K562 (cell line): ENCODE results near the gene CLTB. TPM values are rescaled to one million over a fixed set of nuclear protein-coding genes. Genes with fewer than 3 reads are reported as not detected.

ENCODE experiments used
- ATAC-seq: fragments of 200-7000 bp; cut with Tn5 transposase; 3 replicates; pipeline ENCODE4 v1.9.1; 2020; ENCODE audit warnings: moderate library complexity
- BruUV-seq: library from RNA; stranded (reverse); fragments of 400-500 nt; replicated peaks from 2 replicates; lab custom pipeline; 2021; lab: Mats Ljungman, UMichigan
- CTCF ChIA-PET: fragments of 300-600 bp; formaldehyde crosslinking; extraction: SDS; loops from one replicate; lab custom pipeline; 2021; ENCODE audit warnings: low intra/inter-chr PET ratio; lab: Yijun Ruan, JAX
- POLR2A ChIA-PET: fragments of 300-600, 350-650 bp; sonication (Branson Sonifier 250); formaldehyde crosslinking; extraction: SDS; loops from one replicate; lab custom pipeline; 2021; ENCODE audit warnings: antibody characterized with exemption, inconsistent platforms; lab: Yijun Ruan, JAX
- DNase-seq, 4 experiments: peaks; one replicate each; pipeline versions ENCODE4 v3.0.0 to v3.0.0-alpha.2; 2011 to 2018; ENCODE audit warnings: low spot score in 3 of 4, mixed read lengths in 3 of 4; ENCODE audit errors: extremely low read depth in 1 of 4
- FAIRE-seq: peaks from 2 replicates; lab custom pipeline; 2011; peaks lifted over from hg19 to GRCh38; lab: Jason Lieb, UNC
- H2AFZ ChIP-seq: 2 replicates; pipeline ENCODE4 v1.6.0; 2011; ENCODE audit warnings: low read depth, low read length, control low read depth, inconsistent platforms
- H3K27ac ChIP-seq: fragments of 200-600 bp; 3 replicates; pipeline ENCODE4 v1.8.0; 2011; ENCODE audit warnings: low read depth, mild to moderate bottlenecking, control low read depth, inconsistent platforms, low read length, moderate library complexity, mixed read lengths; ENCODE audit errors: extremely low read depth
- H3K27me3 ChIP-seq, 2 experiments: fragments of 300-600 bp in 1 of 2; 2 replicates in 1 of 2; 3 replicates in 1 of 2; pipeline versions ENCODE4 v1.6.0 to v1.8.0; 2011; ENCODE audit warnings: inconsistent platforms in 2 of 2, low read length in 2 of 2, mild to moderate bottlenecking in 1 of 2, mixed read lengths in 1 of 2, moderate library complexity in 1 of 2; ENCODE audit not compliant: control insufficient read depth in 2 of 2, insufficient read depth in 2 of 2
- H3K36me3 ChIP-seq: fragments of 300-600 bp; 3 replicates; pipeline ENCODE4 v1.8.0; 2011; ENCODE audit warnings: mild to moderate bottlenecking, low read length, inconsistent platforms; ENCODE audit not compliant: control insufficient read depth, insufficient read depth
- H3K4me1 ChIP-seq, 2 experiments: fragments of 200-600 bp in 1 of 2; replicated peaks in 1 of 2; 2 replicates in 1 of 2; 3 replicates in 1 of 2; pipeline versions ENCODE4 v1.5.1 to v1.8.0; 2011; ENCODE audit warnings: inconsistent platforms in 2 of 2, low read length in 2 of 2, mild to moderate bottlenecking in 1 of 2, mixed read lengths in 1 of 2, moderate library complexity in 1 of 2; ENCODE audit not compliant: control insufficient read depth in 2 of 2, insufficient read depth in 2 of 2
- H3K4me2 ChIP-seq: 2 replicates; pipeline ENCODE4 v1.6.1; 2011; ENCODE audit warnings: low read length, control low read depth, inconsistent platforms, mixed read lengths; ENCODE audit not compliant: insufficient read depth
- H3K4me3 ChIP-seq: fragments of 200-600 bp; sonication (generic), shearing (Covaris generic); 2 replicates; pipeline ENCODE4 v1.5.1; 2016; ENCODE audit warnings: control low read depth, inconsistent platforms
- H3K79me2 ChIP-seq: fragments of 200-600 bp; 3 replicates; pipeline ENCODE4 v1.8.0; 2011; ENCODE audit warnings: low read length, inconsistent platforms; ENCODE audit not compliant: control insufficient read depth, insufficient read depth
- H3K9ac ChIP-seq, 2 experiments: 2 replicates each; pipeline versions ENCODE4 v1.6.0 to v1.6.1; 2011; ENCODE audit warnings: low read depth in 2 of 2, low read length in 2 of 2, control low read depth in 1 of 2, inconsistent platforms in 1 of 2, mild to moderate bottlenecking in 1 of 2, mixed read lengths in 1 of 2; ENCODE audit not compliant: insufficient read depth in 1 of 2
- H3K9me1 ChIP-seq: one replicate; pipeline ENCODE4 v1.6.0; 2011; ENCODE audit warnings: inconsistent platforms, mild to moderate bottlenecking, low read length, moderate library complexity; ENCODE audit not compliant: control insufficient read depth, insufficient read depth
- H3K9me3 ChIP-seq: replicated peaks from 2 replicates; pipeline ENCODE4 v1.5.1; 2011; ENCODE audit warnings: low read depth, low read length, inconsistent platforms; ENCODE audit not compliant: control insufficient read depth, insufficient read depth
- H4K20me1 ChIP-seq: replicated peaks from 2 replicates; pipeline ENCODE4 v1.6.1; 2011; ENCODE audit warnings: low read length, inconsistent platforms, mixed read lengths; ENCODE audit not compliant: control insufficient read depth, insufficient read depth
- BCL6 ChIP-seq: fragments of 250-450 bp; sonication (Bioruptor Pico); IDR thresholded peaks from 2 replicates; pipeline ENCODE4 v1.4.0; 2020
- FOXM1 ChIP-seq, 2 experiments: fragments of 450-650 bp in 1 of 2; sonication (generic) in 1 of 2; formaldehyde crosslinking in 1 of 2; IDR thresholded peaks; 2 replicates each; pipeline versions ENCODE4 v1.6.1 to v1.9.0; 2017 to 2022; ENCODE audit warnings: low read depth in 2 of 2, mild to moderate bottlenecking in 2 of 2, missing genetic modification reagents in 1 of 2, moderate library complexity in 1 of 2
- JUN ChIP-seq, 2 experiments: sonication (generic) in 1 of 2; formaldehyde crosslinking in 1 of 2; IDR thresholded peaks; 2 replicates each; pipeline versions ENCODE4 v1.6.1 to v1.8.0; 2012 to 2022; ENCODE audit warnings: borderline replicate concordance in 2 of 2, mild to moderate bottlenecking in 2 of 2, improper control_type of control experiment in 1 of 2, low read depth in 1 of 2, low read length in 1 of 2, missing genetic modification reagents in 1 of 2
- SIN3B ChIP-seq: fragments of 450-650 bp; IDR thresholded peaks from 2 replicates; pipeline ENCODE4 v1.6.1; 2017; ENCODE audit warnings: low read depth, mild to moderate bottlenecking, moderate library complexity
- ZFP1 ChIP-seq: fragments of 450-650 bp; formaldehyde crosslinking; IDR thresholded peaks from 2 replicates; pipeline ENCODE4 v1.4.0; 2020; ENCODE audit warnings: mild to moderate bottlenecking, mixed read lengths
- ZNF121 ChIP-seq: sonication (generic); formaldehyde crosslinking; conservative IDR thresholded peaks from 2 replicates; pipeline ENCODE4 v1.8.0; 2022; ENCODE audit warnings: missing genetic modification reagents
- ZNF175 ChIP-seq: fragments of 200-800 bp; sonication (Bioruptor generic); IDR thresholded peaks from 2 replicates; pipeline ENCODE4 v1.6.1; 2016; ENCODE audit warnings: low read depth, mild to moderate bottlenecking, missing genetic modification characterization, missing compliant biosample characterization
- ZNF75A ChIP-seq: fragments of 450-650 bp; formaldehyde crosslinking; IDR thresholded peaks from 2 replicates; pipeline ENCODE4 v1.4.0; 2020; ENCODE audit warnings: mild to moderate bottlenecking
- WGBS: fragments of 100-300 bp; shearing (Covaris generic); methylation state at CpG from one replicate; pipeline ENCODE4 v1.1.6; 2016; ENCODE audit warnings: low coverage, mixed read lengths; ENCODE audit not compliant: insufficient coverage; ENCODE audit errors: missing lambda C conversion rate; 5-methylcytosine and 5-hydroxymethylcytosine counted together
- in situ Hi-C: fragments of 300-500 bp; cut with MboI; formaldehyde crosslinking; loops from 4 replicates; pipeline ENCODE4 v1.15.0; 2018; ENCODE audit warnings: inconsistent platforms, mixed read lengths
- intact Hi-C: fragments of 100-400 bp; cut with micrococcal nuclease; formaldehyde crosslinking; loops from 2 replicates; pipeline ENCODE4 v1.14.2; 2022
- polyA plus RNA-seq, 8 experiments: library from polyadenylated mRNA; depleted of rRNA in 4 of 8; stranded (reverse) in 5 of 8; unstranded in 3 of 8; fragments of >200 nt; fragmentation: Nextera tagmentation in 2 of 8; fragmentation: Illumina TruSeq in 1 of 8; extraction: Ambion mirVana in 2 of 8; extraction: Trizol in 1 of 8; gene quantifications; 2 replicates each; pipeline versions ENCODE4 v1.2.1 to v1.2.3, GENCODE V29; 2011 to 2014; ENCODE audit warnings: inconsistent platforms in 1 of 8, missing spikeins in 1 of 8
- total RNA-seq, 7 experiments: library from RNA; depleted of rRNA in 6 of 7; stranded (reverse); fragments of >200 nt in 6 of 7; fragmentation: Illumina TruSeq in 2 of 7; extraction: Trizol in 2 of 7; gene quantifications; 2 replicates each; pipeline versions ENCODE4 v1.2.1 to v1.2.3, GENCODE V29; 2011 to 2021; ENCODE audit warnings: low replicate concordance in 1 of 7
- TF ChIP-seq, protein P1 (sequence below): fragments of 450-650 bp; IDR thresholded peaks from 2 replicates; pipeline ENCODE4 v1.6.1; 2016; ENCODE audit warnings: low read depth
- TF ChIP-seq, protein P2 (sequence below): fragments of 450-650 bp; formaldehyde crosslinking; IDR thresholded peaks from 2 replicates; pipeline ENCODE4 v1.4.0; 2022; ENCODE audit warnings: missing genetic modification characterization

The CLTB gene
- total and polyA plus RNA-seq, 9 of the 15 experiments (the other 6 are each of a cell fraction or from before 2014, with no cell fraction given): 1.8 to 117 (median 39.0) TPM

DNA sequence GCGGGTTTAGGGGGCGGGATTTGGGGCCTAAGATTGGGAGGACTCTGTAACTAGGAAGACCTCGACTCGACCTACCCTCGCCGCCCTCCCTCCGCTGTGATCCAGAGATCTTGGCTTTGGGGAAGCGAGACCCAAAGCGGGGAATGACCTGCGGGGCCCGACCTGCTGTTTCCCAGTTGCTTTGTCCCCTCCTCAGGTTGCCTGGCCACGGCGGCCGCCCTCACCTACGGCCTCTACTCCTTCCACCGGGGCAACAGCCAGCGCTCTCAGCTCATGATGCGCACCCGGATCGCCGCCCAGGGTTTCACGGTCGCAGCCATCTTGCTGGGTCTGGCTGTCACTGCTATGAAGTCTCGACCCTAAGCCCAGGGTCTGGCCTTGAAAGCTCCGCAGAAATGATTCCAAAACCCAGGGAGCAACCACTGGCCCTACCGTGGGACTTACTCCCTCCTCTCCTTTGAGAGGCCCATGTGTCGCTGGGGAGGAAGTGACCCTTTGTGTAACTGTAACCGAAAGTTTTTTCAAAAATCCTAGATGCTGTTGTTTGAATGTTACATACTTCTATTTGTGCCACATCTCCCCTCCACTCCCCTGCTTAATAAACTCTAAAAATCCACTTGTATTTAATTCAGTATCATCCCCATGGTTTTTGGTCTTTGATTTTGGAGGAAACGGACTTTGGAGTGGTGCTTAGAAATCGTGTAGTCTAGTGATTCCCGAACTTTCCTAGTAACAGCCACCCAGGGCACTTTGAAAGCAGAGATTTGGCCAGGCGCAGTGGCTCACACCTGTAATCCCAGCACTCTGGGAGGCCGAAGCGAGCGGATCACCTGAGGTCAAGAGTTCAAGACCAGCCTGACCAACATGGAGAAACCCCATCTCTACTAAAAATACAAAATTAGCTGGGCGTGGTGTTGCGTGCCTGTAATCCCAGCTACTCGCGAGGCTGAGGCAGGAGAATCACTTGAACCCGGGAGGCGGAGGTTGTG is 26.9 kb downstream of the CLTB start:
- Histone ChIP-seq H2AFZ (peak overlapping the region; percentile 78), H3K4me3 (peak overlapping the region; percentile 69), H3K27ac (peak overlapping the region; percentile 97), H3K79me2 (peaks cover 58% of the 10 kb centered on the region), H4K20me1 (no peaks in the 10 kb centered on the region; the same call in 1 of the 2 replicates), H3K36me3 (peaks cover 77% of the 10 kb centered on the region), H3K27me3 (no peaks in the 10 kb centered on the region), H3K9me3 (no peaks in the 10 kb centered on the region), H3K9me1 (no peaks in the 10 kb centered on the region), H3K9ac (peak overlapping the region; percentile 96 to 98), H3K4me2 (peak overlapping the region; percentile 99), H3K4me1 (peaks cover 6 to 15% of the 10 kb centered on the region in 2 experiments; a peak in 4 of 5 replicates)
- TSS peak; percentile 96 for BruUV-seq
- ChIA-PET POLR2A (interaction anchor here (0.6 to 1.5 kb wide), 4 partner anchors 11 to 149 kb away, joined by 3 to 4 read pairs (median 3); no protein-coding TSS in a partner anchor), CTCF (no interaction called here)
- intact Hi-C loops (no loop called here), in situ Hi-C loops (no loop called here)
- WGBS: 18% methylated on average over 38 of the region's 41 CpGs
- no peak for FAIRE-seq
- ATAC-seq: peak; percentile 71
- peak in 1 of 4 experiments; percentile 91 for DNase-seq
- TF ChIP-seq ZNF121 (CRISPR knock-in tag) (no peak), ZNF75A (CRISPR knock-in tag) (no peak), FOXM1 (IDR thresholded peaks at IDR 0.05; ENCODE audit: low read depth) (no peak), FOXM1 (CRISPR knock-in tag; IDR thresholded peaks at IDR 0.05; ENCODE audit: low read depth) (0 out of 2 replicates have a peak, but pooled peaks have one; percentile 2), ZNF175 (CRISPR knock-in tag) (0 out of 2 replicates have a peak, but pooled peaks have one; percentile 5), JUN (IDR thresholded peaks at IDR 0.05; ENCODE audit: borderline replicate concordance, low read depth, low read length) (no peak), JUN (CRISPR knock-in tag; IDR thresholded peaks at IDR 0.05; ENCODE audit: borderline replicate concordance) (no peak), BCL6 (CRISPR knock-in tag) (no peak), SIN3B (no peak), ZFP1 (CRISPR knock-in tag) (peak; percentile 44; the same call in 1 of the 2 replicates)
- TF ChIP-seq, protein P1, sequence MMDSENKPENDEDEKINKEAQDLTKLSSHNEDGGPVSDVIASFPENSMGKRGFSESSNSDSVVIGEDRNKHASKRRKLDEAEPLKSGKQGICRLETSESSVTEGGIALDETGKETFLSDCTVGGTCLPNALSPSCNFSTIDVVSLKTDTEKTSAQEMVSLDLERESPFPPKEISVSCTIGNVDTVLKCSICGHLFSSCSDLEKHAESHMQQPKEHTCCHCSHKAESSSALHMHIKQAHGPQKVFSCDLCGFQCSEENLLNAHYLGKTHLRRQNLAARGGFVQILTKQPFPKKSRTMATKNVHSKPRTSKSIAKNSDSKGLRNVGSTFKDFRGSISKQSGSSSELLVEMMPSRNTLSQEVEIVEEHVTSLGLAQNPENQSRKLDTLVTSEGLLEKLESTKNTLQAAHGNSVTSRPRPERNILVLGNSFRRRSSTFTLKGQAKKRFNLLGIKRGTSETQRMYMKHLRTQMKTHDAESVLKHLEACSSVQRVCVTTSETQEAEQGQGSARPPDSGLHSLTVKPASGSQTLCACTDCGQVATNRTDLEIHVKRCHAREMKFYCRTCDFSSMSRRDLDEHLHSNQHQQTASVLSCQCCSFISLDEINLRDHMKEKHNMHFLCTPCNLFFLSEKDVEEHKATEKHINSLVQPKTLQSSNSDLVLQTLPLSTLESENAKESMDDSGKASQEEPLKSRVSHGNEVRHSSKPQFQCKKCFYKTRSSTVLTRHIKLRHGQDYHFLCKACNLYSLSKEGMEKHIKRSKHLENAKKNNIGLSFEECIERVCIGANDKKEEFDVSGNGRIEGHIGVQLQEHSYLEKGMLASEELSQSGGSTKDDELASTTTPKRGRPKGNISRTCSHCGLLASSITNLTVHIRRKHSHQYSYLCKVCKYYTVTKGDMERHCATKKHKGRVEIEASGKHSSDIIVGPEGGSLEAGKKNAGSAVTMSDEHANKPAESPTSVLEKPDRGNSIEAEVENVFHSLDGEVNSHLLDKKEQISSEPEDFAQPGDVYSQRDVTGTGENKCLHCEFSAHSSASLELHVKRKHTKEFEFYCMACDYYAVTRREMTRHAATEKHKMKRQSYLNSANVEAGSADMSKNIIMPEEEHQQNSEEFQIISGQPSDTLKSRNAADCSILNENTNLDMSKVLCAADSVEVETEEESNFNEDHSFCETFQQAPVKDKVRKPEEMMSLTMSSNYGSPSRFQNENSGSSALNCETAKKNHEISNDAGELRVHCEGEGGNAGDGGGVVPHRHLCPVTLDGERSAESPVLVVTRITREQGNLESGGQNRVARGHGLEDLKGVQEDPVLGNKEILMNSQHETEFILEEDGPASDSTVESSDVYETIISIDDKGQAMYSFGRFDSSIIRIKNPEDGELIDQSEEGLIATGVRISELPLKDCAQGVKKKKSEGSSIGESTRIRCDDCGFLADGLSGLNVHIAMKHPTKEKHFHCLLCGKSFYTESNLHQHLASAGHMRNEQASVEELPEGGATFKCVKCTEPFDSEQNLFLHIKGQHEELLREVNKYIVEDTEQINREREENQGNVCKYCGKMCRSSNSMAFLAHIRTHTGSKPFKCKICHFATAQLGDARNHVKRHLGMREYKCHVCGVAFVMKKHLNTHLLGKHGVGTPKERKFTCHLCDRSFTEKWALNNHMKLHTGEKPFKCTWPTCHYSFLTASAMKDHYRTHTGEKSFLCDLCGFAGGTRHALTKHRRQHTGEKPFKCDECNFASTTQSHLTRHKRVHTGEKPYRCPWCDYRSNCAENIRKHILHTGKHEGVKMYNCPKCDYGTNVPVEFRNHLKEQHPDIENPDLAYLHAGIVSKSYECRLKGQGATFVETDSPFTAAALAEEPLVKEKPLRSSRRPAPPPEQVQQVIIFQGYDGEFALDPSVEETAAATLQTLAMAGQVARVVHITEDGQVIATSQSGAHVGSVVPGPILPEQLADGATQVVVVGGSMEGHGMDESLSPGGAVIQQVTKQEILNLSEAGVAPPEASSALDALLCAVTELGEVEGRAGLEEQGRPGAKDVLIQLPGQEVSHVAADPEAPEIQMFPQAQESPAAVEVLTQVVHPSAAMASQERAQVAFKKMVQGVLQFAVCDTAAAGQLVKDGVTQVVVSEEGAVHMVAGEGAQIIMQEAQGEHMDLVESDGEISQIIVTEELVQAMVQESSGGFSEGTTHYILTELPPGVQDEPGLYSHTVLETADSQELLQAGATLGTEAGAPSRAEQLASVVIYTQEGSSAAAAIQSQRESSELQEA: no peak
- TF ChIP-seq, protein P2, sequence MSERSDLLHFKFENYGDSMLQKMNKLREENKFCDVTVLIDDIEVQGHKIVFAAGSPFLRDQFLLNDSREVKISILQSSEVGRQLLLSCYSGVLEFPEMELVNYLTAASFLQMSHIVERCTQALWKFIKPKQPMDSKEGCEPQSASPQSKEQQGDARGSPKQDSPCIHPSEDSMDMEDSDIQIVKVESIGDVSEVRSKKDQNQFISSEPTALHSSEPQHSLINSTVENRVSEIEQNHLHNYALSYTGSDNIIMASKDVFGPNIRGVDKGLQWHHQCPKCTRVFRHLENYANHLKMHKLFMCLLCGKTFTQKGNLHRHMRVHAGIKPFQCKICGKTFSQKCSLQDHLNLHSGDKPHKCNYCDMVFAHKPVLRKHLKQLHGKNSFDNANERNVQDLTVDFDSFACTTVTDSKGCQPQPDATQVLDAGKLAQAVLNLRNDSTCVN (CRISPR knock-in tag): no peak
